Lung (tissue), 12 donors: ENCODE measurements around the gene DDA1. TPM values are rescaled to one million over a fixed set of nuclear protein-coding genes. Genes with fewer than 3 reads are reported as not detected.

ENCODE experiments used
- ATAC-seq: fragments of 200-7000 bp; cut with Tn5 transposase; one replicate; pipeline ENCODE4 v1.9.1; 2020; ENCODE audit warnings: moderate number of reproducible peaks; ENCODE audit not compliant: insufficient read depth, low FRiP score
- DNase-seq, 3 donors: peaks; one replicate each; pipeline ENCODE4 v3.0.0-alpha.2; 2013 to 2017
- H3K27ac ChIP-seq, 2 donors: one replicate each; pipeline ENCODE4 v1.5.1; 2013; ENCODE audit warnings: mild to moderate bottlenecking in 2 of 2, moderate library complexity in 2 of 2, control low read depth in 1 of 2, inconsistent platforms in 1 of 2, low read depth in 1 of 2, low read length in 1 of 2
- H3K27me3 ChIP-seq, 3 donors: one replicate each; pipeline ENCODE4 v1.5.1; 2013; ENCODE audit warnings: low read length in 2 of 3; ENCODE audit not compliant: control insufficient read depth in 3 of 3, insufficient read depth in 3 of 3
- H3K36me3 ChIP-seq, 4 donors: one replicate each; pipeline ENCODE4 v1.5.1; 2013; ENCODE audit warnings: low read length in 4 of 4, mild to moderate bottlenecking in 1 of 4, moderate library complexity in 1 of 4; ENCODE audit not compliant: control insufficient read depth in 4 of 4, insufficient read depth in 4 of 4
- H3K4me1 ChIP-seq, 5 donors: one replicate each; pipeline ENCODE4 v1.5.1; 2013; ENCODE audit warnings: low read length in 5 of 5, mild to moderate bottlenecking in 2 of 5, moderate library complexity in 1 of 5; ENCODE audit not compliant: control insufficient read depth in 5 of 5, insufficient read depth in 5 of 5
- H3K4me3 ChIP-seq: one replicate; pipeline ENCODE4 v1.5.1; 2013; ENCODE audit warnings: mild to moderate bottlenecking, control low read depth, moderate library complexity
- H3K9ac ChIP-seq, 2 donors: one replicate each; pipeline ENCODE4 v1.5.1; 2013; ENCODE audit warnings: low read length in 2 of 2, control low read depth in 1 of 2; ENCODE audit not compliant: insufficient read depth in 1 of 2
- H3K9me3 ChIP-seq, 4 donors: one replicate each; pipeline ENCODE4 v1.5.1; 2013; ENCODE audit warnings: low read length in 3 of 4, mild to moderate bottlenecking in 1 of 4, moderate library complexity in 1 of 4; ENCODE audit not compliant: control insufficient read depth in 4 of 4, insufficient read depth in 3 of 4
- WGBS, 2 donors: extraction: QIAGEN DNeasy Blood & Tissue Kit; methylation state at CpG; one replicate each; pipeline ENCODE4 v1.1.7; 2013; 5-methylcytosine and 5-hydroxymethylcytosine counted together
- polyA plus RNA-seq, 2 donors: library from polyadenylated mRNA; stranded (reverse); fragments of 200-250 nt; gene quantifications; one replicate each; pipeline ENCODE4 v1.2.1, GENCODE V29; 2013
- total RNA-seq, 2 donors: library from RNA; depleted of rRNA in 1 of 2; stranded (reverse); fragments of >200 nt in 1 of 2; gene quantifications; one replicate each; pipeline ENCODE4 v1.2.1, GENCODE V29; 2014 to 2021
- TF ChIP-seq, protein P1 (sequence below): IDR thresholded peaks from 2 replicates; pipeline ENCODE4 v1.5.1; 2012; ENCODE audit warnings: mild to moderate bottlenecking; ENCODE audit errors: control extremely low read depth, extremely low read depth
- donor health status: control.
- donor health status: control.
- donor health status: Bipolar disorder and iron deficiency.
- donor health status: healthy.
- donor health status: DM: yes; HTN: yes; CAD: no.

DDA1 gene
- total and polyA plus RNA-seq, 4 donors: 16.1 to 66.5 (median 50.5) TPM

DNA sequence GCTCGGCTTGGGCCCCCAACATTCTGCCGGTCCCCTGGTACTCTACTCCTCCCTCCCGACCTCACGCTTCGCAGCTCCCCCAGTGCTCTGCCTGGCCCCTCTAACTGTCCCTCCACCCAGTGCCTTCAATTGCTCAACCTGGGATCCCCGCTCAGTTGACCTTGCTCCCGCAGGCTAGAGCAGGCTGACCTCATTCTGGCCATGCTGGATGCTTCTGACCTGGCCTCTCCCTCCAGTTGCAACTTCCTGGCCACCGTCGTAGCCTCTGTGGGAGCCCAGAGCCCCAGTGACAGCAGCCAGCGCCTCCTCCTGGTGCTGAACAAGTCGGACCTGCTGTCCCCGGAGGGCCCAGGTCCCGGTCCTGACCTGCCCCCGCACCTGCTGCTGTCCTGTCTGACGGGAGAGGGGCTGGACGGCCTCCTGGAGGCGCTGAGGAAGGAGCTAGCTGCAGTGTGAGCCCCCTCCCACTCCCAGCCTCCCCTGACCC is 31.6 kb downstream of the DDA1 start:
- H3K9me3 ChIP-seq: no peaks in the 10 kb centered on the region
- DNase-seq: no peak
- WGBS, 2 donors: 79 to 84% methylated on average over 17 of the region's 17 CpGs
- H3K4me1 ChIP-seq: peaks cover 0 to 11% (median 5%) of the 10 kb centered on the region in 5 donors
- TF ChIP-seq, protein P1, sequence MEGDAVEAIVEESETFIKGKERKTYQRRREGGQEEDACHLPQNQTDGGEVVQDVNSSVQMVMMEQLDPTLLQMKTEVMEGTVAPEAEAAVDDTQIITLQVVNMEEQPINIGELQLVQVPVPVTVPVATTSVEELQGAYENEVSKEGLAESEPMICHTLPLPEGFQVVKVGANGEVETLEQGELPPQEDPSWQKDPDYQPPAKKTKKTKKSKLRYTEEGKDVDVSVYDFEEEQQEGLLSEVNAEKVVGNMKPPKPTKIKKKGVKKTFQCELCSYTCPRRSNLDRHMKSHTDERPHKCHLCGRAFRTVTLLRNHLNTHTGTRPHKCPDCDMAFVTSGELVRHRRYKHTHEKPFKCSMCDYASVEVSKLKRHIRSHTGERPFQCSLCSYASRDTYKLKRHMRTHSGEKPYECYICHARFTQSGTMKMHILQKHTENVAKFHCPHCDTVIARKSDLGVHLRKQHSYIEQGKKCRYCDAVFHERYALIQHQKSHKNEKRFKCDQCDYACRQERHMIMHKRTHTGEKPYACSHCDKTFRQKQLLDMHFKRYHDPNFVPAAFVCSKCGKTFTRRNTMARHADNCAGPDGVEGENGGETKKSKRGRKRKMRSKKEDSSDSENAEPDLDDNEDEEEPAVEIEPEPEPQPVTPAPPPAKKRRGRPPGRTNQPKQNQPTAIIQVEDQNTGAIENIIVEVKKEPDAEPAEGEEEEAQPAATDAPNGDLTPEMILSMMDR: no peak
- ATAC-seq: no peak
- no peak overlapping the region for H3K4me3 ChIP-seq
- H3K9ac ChIP-seq: no peak overlapping the region
- H3K27me3 ChIP-seq: no peaks in the 10 kb centered on the region
- no peak overlapping the region for H3K27ac ChIP-seq
- H3K36me3 ChIP-seq: peaks cover 0 to 8% (median 2%) of the 10 kb centered on the region in 4 donors

DNA sequence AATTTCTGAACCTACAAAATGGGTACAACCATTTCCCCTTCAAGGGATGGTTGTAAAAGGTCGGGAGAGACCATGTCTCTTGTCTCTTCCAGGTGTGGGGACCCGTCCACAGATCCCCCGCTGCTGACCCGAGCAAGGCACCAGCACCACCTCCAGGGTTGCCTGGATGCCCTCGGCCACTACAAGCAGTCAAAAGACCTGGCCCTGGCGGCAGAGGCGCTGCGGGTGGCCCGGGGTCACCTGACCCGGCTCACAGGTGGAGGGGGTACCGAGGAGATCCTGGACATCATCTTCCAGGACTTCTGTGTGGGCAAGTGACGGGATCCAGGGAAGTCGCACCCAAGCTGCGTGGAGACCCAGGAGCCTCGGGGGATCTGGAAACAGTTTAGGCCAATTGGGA is 32.0 kb downstream of the DDA1 start:
- 95% methylated on average over 15 of the region's 15 CpGs for WGBS, 2 donors
- TF ChIP-seq, protein P1: no peak
- Histone ChIP-seq H3K27ac (no peak overlapping the region), H3K27me3 (no peaks in the 10 kb centered on the region), H3K4me3 (no peak overlapping the region), H3K4me1 (peaks cover 0 to 11% (median 5%) of the 10 kb centered on the region in 5 donors), H3K9ac (no peak overlapping the region), H3K9me3 (no peaks in the 10 kb centered on the region), H3K36me3 (peaks cover 0 to 8% (median 2%) of the 10 kb centered on the region in 4 donors)
- DNase-seq (no peak), ATAC-seq (no peak)

DNA sequence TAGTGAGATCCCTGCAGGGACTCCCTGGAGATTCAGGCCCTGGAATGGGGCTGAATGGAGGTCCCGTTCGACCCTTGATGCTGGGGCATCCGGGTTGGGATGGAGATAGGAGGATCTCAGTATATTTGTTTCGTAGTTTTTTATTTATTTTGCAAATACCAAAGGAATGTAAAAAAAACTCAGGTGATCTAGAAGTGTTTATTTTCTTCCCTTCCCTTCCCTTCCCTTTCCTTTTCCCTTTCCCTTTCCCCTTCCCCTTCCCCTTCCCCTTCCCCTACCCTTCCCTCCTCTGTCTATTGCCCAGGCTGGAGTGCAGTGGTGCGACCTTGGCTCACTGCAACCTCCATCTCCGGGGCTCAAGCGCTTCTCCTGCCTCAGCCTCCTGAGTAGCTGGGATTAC is 32.5 kb downstream of the DDA1 start:
- Histone ChIP-seq H3K4me1 (peaks cover 0 to 11% (median 6%) of the 10 kb centered on the region in 5 donors), H3K4me3 (no peak overlapping the region), H3K9ac (no peak overlapping the region), H3K36me3 (peaks cover 0 to 8% (median 2%) of the 10 kb centered on the region in 4 donors), H3K9me3 (no peaks in the 10 kb centered on the region), H3K27me3 (no peaks in the 10 kb centered on the region), H3K27ac (no peak overlapping the region)
- TF ChIP-seq, protein P1: no peak
- DNase-seq (no peak), ATAC-seq (no peak)
- 88% methylated on average over 7 of the region's 7 CpGs for WGBS, 2 donors
